HepG2 (cell line): ENCODE results near the gene SORL1-AS1.

Experiments used
- ARNT ChIP-seq: fragments of 450-650 bp; IDR thresholded peaks from 2 replicates; pipeline ENCODE4 v1.6.1; 2017
- BRD4 ChIP-seq: sonication (generic); formaldehyde crosslinking; IDR thresholded peaks from 2 replicates; pipeline ENCODE4 v1.4.0; 2020; ENCODE audit warnings: missing genetic modification reagents
- CAMTA2 ChIP-seq: sonication (generic); formaldehyde crosslinking; IDR thresholded peaks from 2 replicates; pipeline ENCODE4 v1.4.0; 2020; ENCODE audit warnings: mild to moderate bottlenecking, missing genetic modification reagents, borderline replicate concordance
- DNMT1 ChIP-seq: sonication (generic); formaldehyde crosslinking; IDR thresholded peaks from 2 replicates; pipeline ENCODE4 v1.5.1; 2020; ENCODE audit warnings: mild to moderate bottlenecking, missing genetic modification reagents
- DPF2 ChIP-seq: sonication (generic); formaldehyde crosslinking; IDR thresholded peaks from 2 replicates; pipeline ENCODE4 v1.4.0; 2020; ENCODE audit warnings: mild to moderate bottlenecking, low read depth, missing genetic modification reagents, borderline replicate concordance
- FOSL1 ChIP-seq: sonication (generic); formaldehyde crosslinking; IDR thresholded peaks from 2 replicates; pipeline ENCODE4 v1.9.0; 2021; ENCODE audit warnings: missing genetic modification reagents, borderline replicate concordance
- HMGA1 ChIP-seq: sonication (generic); formaldehyde crosslinking; conservative IDR thresholded peaks from 2 replicates; pipeline ENCODE4 v1.4.0; 2020; ENCODE audit warnings: missing genetic modification reagents
- IRX3 ChIP-seq: sonication (generic); formaldehyde crosslinking; IDR thresholded peaks from 2 replicates; pipeline ENCODE4 v1.8.1; 2023; ENCODE audit warnings: mild to moderate bottlenecking, low read depth, missing genetic modification reagents, borderline replicate concordance
- KLF11 ChIP-seq: IDR thresholded peaks from 2 replicates; pipeline ENCODE4 v1.6.1; 2016; ENCODE audit warnings: missing compliant biosample characterization
- MBNL3 ChIP-seq: fragments of 250-450 bp; sonication (Bioruptor Pico); conservative IDR thresholded peaks from 2 replicates; pipeline ENCODE4 v1.8.0; 2022; ENCODE audit warnings: mild to moderate bottlenecking, inconsistent platforms
- MED1 ChIP-seq: sonication (generic); formaldehyde crosslinking; IDR thresholded peaks from 2 replicates; pipeline ENCODE4 v1.4.0; 2020; ENCODE audit warnings: missing genetic modification reagents
- MIXL1 ChIP-seq: IDR thresholded peaks from 2 replicates; pipeline ENCODE4 v1.6.1; 2016
- POLR2A ChIP-seq, 2 experiments: IDR thresholded peaks; 2 replicates each; pipeline ENCODE4 v1.6.1; 2011; ENCODE audit warnings: low read depth in 2 of 2, low read length in 2 of 2, mild to moderate bottlenecking in 1 of 2, moderate library complexity in 1 of 2; ENCODE audit not compliant: insufficient read depth in 1 of 2
- SMAD9 ChIP-seq: sonication (generic); formaldehyde crosslinking; IDR thresholded peaks from 2 replicates; pipeline ENCODE4 v1.5.1; 2020; ENCODE audit warnings: mild to moderate bottlenecking, missing genetic modification reagents
- SNAI1 ChIP-seq: sonication (generic); formaldehyde crosslinking; IDR thresholded peaks from 2 replicates; pipeline ENCODE4 v1.5.0; 2020; ENCODE audit warnings: mild to moderate bottlenecking, missing genetic modification reagents, borderline replicate concordance
- SRY ChIP-seq: sonication (generic); formaldehyde crosslinking; IDR thresholded peaks from 2 replicates; pipeline ENCODE4 v1.8.0; 2022; ENCODE audit warnings: mild to moderate bottlenecking, missing genetic modification reagents
- TCF12 ChIP-seq, 2 experiments: fragments of 450-650 bp in 1 of 2; sonication (generic) in 1 of 2; formaldehyde crosslinking in 1 of 2; IDR thresholded peaks; 2 replicates each; pipeline versions ENCODE4 v1.6.1 to v1.8.0; 2017 to 2022; ENCODE audit warnings: antibody characterized with exemption in 1 of 2, mild to moderate bottlenecking in 1 of 2, missing genetic modification reagents in 1 of 2, moderate library complexity in 1 of 2
- ZNF232 ChIP-seq: sonication (generic); formaldehyde crosslinking; IDR thresholded peaks from 2 replicates; pipeline ENCODE4 v1.4.0; 2020; ENCODE audit warnings: missing genetic modification reagents, borderline replicate concordance
- ZNF251 ChIP-seq: sonication (generic); formaldehyde crosslinking; IDR thresholded peaks from 2 replicates; pipeline ENCODE4 v1.9.0; 2021; ENCODE audit warnings: mild to moderate bottlenecking, missing genetic modification reagents
- ZNF333 ChIP-seq: sonication (generic); formaldehyde crosslinking; IDR thresholded peaks from 2 replicates; pipeline ENCODE4 v1.4.0; 2020; ENCODE audit warnings: mild to moderate bottlenecking, missing genetic modification reagents, borderline replicate concordance
- ZNF549 ChIP-seq: sonication (generic); formaldehyde crosslinking; IDR thresholded peaks from 2 replicates; pipeline ENCODE4 v1.5.0; 2020; ENCODE audit warnings: missing genetic modification reagents
- ZNF550 ChIP-seq: sonication (generic); formaldehyde crosslinking; IDR thresholded peaks from 2 replicates; pipeline ENCODE4 v1.4.0; 2020; ENCODE audit warnings: mild to moderate bottlenecking, missing genetic modification reagents, borderline replicate concordance
- ZNF556 ChIP-seq: sonication (generic); formaldehyde crosslinking; IDR thresholded peaks from 2 replicates; pipeline ENCODE4 v1.4.0; 2020; ENCODE audit warnings: mild to moderate bottlenecking, missing genetic modification reagents, borderline replicate concordance
- ZNF563 ChIP-seq: sonication (generic); formaldehyde crosslinking; IDR thresholded peaks from 2 replicates; pipeline ENCODE4 v1.8.0; 2022; ENCODE audit warnings: mild to moderate bottlenecking, moderate library complexity, missing genetic modification reagents
- ZNF577 ChIP-seq: sonication (generic); formaldehyde crosslinking; IDR thresholded peaks from 2 replicates; pipeline ENCODE4 v1.4.0; 2020; ENCODE audit warnings: mild to moderate bottlenecking, low read depth, missing genetic modification reagents, borderline replicate concordance
- ZNF652 ChIP-seq: IDR thresholded peaks from 2 replicates; pipeline ENCODE4 v1.6.1; 2016; ENCODE audit warnings: low read depth, borderline replicate concordance
- ZNF775 ChIP-seq: sonication (generic); formaldehyde crosslinking; IDR thresholded peaks from 2 replicates; pipeline ENCODE4 v1.4.0; 2020; ENCODE audit warnings: missing genetic modification reagents, mild to moderate bottlenecking, moderate library complexity, borderline replicate concordance
- ZNF790 ChIP-seq: sonication (generic); formaldehyde crosslinking; IDR thresholded peaks from 2 replicates; pipeline ENCODE4 v1.8.0; 2022; ENCODE audit warnings: missing genetic modification reagents, mild to moderate bottlenecking, borderline replicate concordance
- ZSCAN25 ChIP-seq: sonication (generic); formaldehyde crosslinking; IDR thresholded peaks from 2 replicates; pipeline ENCODE4 v1.8.0; 2022; ENCODE audit warnings: mild to moderate bottlenecking, missing genetic modification reagents
- TF ChIP-seq, protein P1 (sequence below): IDR thresholded peaks from 2 replicates; pipeline ENCODE4 v1.6.1; 2016; ENCODE audit warnings: low read depth
- TF ChIP-seq, protein P2 (sequence below): sonication (generic); formaldehyde crosslinking; IDR thresholded peaks from 2 replicates; pipeline ENCODE4 v1.4.0; 2020; ENCODE audit warnings: missing genetic modification reagents

The SORL1-AS1 gene

DNA sequence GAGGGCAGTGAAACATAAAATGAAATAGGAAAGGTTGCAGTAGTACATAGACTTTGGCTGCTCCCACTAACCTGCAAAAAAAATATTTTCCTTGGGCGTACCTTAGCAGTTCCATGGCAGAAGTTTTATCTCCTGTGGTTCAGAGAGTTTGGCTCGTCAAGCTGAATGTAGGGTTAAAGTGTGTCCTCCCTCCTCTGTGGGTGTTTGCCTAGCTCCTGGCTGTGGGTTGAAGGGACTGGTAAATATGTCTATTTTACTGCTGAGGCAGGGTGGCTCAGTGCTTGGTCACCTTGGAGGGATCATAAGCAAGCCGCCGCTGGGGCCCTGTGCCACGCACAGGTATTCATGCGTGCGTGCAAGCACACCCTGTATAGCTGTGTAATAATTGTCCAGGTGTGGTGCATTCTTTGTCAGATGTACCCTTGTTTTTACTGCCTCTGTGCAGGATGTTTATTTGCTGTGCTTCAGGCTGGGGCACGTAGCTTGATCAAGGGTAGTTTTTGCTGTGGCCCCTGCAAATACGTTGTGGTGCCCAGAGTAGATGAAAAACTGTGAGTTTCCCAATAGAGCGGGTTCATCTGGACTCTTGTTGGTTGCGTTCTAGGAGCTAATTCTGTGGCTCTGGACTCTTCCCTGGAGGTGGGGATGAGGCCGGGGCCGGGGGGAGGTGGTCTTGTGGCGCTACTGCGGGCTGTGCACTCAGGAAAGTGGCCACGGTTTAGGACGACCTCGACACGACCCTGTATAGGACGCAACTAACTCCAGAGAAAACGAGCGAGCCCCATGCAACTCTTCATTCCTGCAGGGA is 1.4 kb downstream of the SORL1-AS1 start (continued):
- TF ChIP-seq, protein P1, sequence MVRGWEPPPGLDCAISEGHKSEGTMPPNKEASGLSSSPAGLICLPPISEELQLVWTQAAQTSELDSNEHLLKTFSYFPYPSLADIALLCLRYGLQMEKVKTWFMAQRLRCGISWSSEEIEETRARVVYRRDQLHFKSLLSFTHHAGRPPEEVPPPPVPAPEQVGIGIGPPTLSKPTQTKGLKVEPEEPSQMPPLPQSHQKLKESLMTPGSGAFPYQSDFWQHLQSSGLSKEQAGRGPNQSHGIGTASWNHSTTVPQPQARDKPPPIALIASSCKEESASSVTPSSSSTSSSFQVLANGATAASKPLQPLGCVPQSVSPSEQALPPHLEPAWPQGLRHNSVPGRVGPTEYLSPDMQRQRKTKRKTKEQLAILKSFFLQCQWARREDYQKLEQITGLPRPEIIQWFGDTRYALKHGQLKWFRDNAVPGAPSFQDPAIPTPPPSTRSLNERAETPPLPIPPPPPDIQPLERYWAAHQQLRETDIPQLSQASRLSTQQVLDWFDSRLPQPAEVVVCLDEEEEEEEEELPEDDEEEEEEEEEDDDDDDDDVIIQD (CRISPR knock-in tag): peak; percentile 39; the same call in 1 of the 2 replicates
- no peak for TF ChIP-seq ZNF790 (CRISPR knock-in tag)
- TF ChIP-seq ZNF549 (CRISPR knock-in tag): no peak
- TF ChIP-seq ZNF652: peak; percentile 83
- no peak for TF ChIP-seq CAMTA2 (CRISPR knock-in tag)
- TF ChIP-seq KLF11 (CRISPR knock-in tag): 0 out of 2 replicates have a peak, but pooled peaks have one; percentile 52
- no peak for TF ChIP-seq ZNF232 (CRISPR knock-in tag)
- TF ChIP-seq DPF2: no peak
- no peak for TF ChIP-seq ZNF563 (CRISPR knock-in tag)
- no peak for TF ChIP-seq ZNF556
- TF ChIP-seq FOSL1 (CRISPR knock-in tag): no peak
- TF ChIP-seq SMAD9 (CRISPR knock-in tag): no peak
- TF ChIP-seq ZNF577 (CRISPR knock-in tag): no peak
- no peak for TF ChIP-seq IRX3 (CRISPR knock-in tag)
- no peak for TF ChIP-seq ZNF775 (CRISPR knock-in tag)
- TF ChIP-seq MED1 (CRISPR knock-in tag): peak; percentile 95
- no peak for TF ChIP-seq TCF12 (IDR thresholded peaks at IDR 0.05)
- TF ChIP-seq TCF12 (CRISPR knock-in tag; IDR thresholded peaks at IDR 0.05): no peak
- no peak; the same call in 1 of the 2 replicates for TF ChIP-seq SRY
- no peak for TF ChIP-seq MBNL3 (CRISPR knock-in tag)
- no peak for TF ChIP-seq DNMT1 (CRISPR knock-in tag)
- no peak; the same call in 1 of the 2 replicates for TF ChIP-seq MIXL1 (CRISPR knock-in tag)
- no peak for TF ChIP-seq ZNF333 (CRISPR knock-in tag)
- TF ChIP-seq HMGA1: no peak
- no peak for TF ChIP-seq ZNF550
- no peak for TF ChIP-seq ZNF251
- no peak for TF ChIP-seq SNAI1
- TF ChIP-seq ARNT: no peak
- no peak; a peak in 1 of 4 replicates for TF ChIP-seq POLR2A (IDR thresholded peaks at IDR 0.05; ENCODE audit: insufficient read depth in 1 of 2, low read depth in 2 of 2, low read length in 2 of 2)
- no peak for TF ChIP-seq ZSCAN25
- TF ChIP-seq BRD4: no peak
- TF ChIP-seq, protein P2, sequence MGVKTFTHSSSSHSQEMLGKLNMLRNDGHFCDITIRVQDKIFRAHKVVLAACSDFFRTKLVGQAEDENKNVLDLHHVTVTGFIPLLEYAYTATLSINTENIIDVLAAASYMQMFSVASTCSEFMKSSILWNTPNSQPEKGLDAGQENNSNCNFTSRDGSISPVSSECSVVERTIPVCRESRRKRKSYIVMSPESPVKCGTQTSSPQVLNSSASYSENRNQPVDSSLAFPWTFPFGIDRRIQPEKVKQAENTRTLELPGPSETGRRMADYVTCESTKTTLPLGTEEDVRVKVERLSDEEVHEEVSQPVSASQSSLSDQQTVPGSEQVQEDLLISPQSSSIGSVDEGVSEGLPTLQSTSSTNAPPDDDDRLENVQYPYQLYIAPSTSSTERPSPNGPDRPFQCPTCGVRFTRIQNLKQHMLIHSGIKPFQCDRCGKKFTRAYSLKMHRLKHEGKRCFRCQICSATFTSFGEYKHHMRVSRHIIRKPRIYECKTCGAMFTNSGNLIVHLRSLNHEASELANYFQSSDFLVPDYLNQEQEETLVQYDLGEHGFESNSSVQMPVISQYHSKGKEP (CRISPR knock-in tag): no peak
